ENCODE measurements around the gene ITCH.
"Not testable (repeated sequence)": the region's sequence is repeated elsewhere in the genome, so short reads cannot be mapped to it uniquely, and the experiment has no call there.

ITCH gene

GRCh38 chr20:34324541-34324940 is 38.5 kb upstream of the ITCH start:
- TF ChIP-seq CTCF (conservative IDR thresholded peaks at IDR 0.05) (no peak), ZFX (IDR thresholded peaks at IDR 0.05) (no peak)

GRCh38 chr20:34328207-34328606 is 34.9 kb upstream of the ITCH start:
- H3K27ac ChIP-seq = not testable (repeated sequence)

More at GRCh38 chr20:34324541-34324940, 38.5 kb upstream of the ITCH start:
- H3K27ac ChIP-seq = no peak overlapping the region

GRCh38 chr20:34328928-34329677 is 34.0 kb upstream of the ITCH start:
- H3K27ac ChIP-seq = no peak overlapping the region
- TF ChIP-seq ZFX (IDR thresholded peaks at IDR 0.05) (no peak), CTCF (conservative IDR thresholded peaks at IDR 0.05) (no peak)

- H3K27ac ChIP-seq = not testable (repeated sequence)
These were observed 32.1 kb upstream of the ITCH start for GRCh38 chr20:34330861-34331544.

DNA sequence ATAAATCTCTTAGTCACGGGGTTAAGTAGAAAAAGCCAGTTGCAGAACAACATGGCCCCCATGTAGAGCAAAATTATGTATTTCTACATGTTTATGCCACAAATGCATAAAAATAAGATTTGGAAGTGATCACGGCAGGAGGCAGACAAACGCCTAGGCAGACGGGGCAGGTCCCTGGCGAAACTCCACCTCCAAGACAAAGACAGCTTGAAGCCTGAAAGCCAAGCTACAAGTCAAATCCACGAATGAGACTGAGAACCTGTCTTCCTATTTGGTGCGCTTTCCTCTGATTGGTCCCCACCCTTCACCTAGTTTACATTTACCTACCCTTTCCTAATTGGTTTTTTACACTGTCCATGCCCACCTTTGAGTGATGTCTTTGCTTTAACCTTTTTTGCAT is 31.2 kb upstream of the ITCH start:
- no peak for TF ChIP-seq ZFX (IDR thresholded peaks at IDR 0.05)
- TF ChIP-seq CTCF (conservative IDR thresholded peaks at IDR 0.05) = no peak
- no peak overlapping the region for H3K27ac ChIP-seq

DNA sequence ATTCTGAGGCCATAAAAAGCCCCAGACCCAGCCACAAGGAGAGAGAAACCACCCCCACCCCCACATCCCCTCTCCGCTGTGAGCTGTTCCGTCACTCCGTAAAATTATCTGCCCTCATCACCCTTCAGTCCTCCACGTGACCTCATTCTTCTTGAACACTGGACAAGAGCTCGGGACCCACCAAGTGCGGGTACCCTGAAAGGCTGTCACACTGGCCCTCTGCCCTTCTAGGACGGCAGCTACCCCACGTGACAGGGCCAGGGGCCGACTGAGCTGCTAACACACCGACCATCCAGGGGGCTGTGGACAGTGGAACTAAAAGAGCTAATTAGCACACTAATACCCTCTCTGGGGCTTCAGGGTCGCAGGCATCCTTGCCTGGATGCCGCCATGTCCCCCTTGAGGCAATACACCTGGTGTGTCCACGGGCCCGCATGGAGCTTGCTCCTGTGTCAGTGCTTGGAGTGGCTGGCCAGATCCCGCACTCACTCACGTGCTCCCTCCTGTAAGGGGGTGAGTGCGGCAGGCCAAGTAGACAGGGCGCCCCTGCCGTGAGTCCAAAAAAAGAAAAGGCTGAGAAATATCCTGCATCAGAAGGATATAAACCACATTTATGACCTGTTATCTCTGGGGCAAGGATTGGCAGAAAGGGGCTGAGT is 30.7 kb upstream of the ITCH start:
- no peak overlapping the region for H3K27ac ChIP-seq
- TF ChIP-seq CTCF (conservative IDR thresholded peaks at IDR 0.05) (no peak), ZFX (IDR thresholded peaks at IDR 0.05) (no peak)

GRCh38 chr20:34333786-34334185 is 29.3 kb upstream of the ITCH start:
- TF ChIP-seq CTCF (conservative IDR thresholded peaks at IDR 0.05) (no peak), ZFX (IDR thresholded peaks at IDR 0.05) (no peak)
- H3K27ac ChIP-seq = no peak overlapping the region

DNA sequence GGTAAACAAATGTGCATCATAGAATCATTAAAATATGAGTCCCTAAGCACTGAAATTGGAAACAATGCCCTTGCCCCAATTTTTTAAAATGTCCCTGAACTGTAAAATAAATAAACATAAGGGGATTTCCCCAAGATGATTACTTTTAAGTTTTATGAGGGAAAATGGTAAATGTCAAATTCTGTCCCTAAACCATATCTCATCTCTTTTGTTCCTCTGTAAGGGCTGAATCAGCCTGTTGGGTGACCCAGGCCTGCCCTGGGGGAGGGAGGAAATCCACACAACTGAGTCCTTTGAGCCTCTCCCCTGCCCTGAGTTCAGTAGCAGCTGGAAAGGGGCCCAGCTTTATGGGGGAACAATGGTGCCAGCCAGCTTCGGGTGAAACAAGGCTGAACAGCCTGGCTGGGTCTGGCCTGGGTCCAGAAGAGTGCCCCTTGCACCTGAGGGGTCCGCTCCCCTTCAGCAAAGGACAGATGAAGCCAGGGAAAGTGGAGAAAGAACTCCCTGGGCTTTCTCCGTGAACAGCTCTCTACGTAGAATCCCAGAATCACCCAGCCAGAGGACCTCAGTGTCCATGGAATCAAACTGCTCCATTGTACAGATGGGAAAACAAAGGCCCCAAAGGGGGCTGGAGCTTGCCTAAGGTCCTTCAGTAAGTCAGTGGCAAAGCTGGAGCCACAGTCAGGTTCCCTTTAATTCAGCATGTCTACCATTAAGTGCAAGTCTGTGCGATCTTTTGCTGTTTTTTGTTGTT is 28.2 kb upstream of the ITCH start:
- H3K27ac ChIP-seq = no peak overlapping the region
- TF ChIP-seq CTCF (conservative IDR thresholded peaks at IDR 0.05) (no peak), ZFX (IDR thresholded peaks at IDR 0.05) (no peak)
